ENCODE measurements around the gene RAX. TPM values are rescaled to one million over a fixed set of nuclear protein-coding genes. Genes with fewer than 3 reads are reported as not detected.

The RAX gene
- total RNA-seq (2021; fragmentation: NEBNext Ultra II Directional; extraction: Animal tissue kit (Norgen Biotek cat#: 25700)), result not detected
- long read RNA-seq, result 0 reads

DNA sequence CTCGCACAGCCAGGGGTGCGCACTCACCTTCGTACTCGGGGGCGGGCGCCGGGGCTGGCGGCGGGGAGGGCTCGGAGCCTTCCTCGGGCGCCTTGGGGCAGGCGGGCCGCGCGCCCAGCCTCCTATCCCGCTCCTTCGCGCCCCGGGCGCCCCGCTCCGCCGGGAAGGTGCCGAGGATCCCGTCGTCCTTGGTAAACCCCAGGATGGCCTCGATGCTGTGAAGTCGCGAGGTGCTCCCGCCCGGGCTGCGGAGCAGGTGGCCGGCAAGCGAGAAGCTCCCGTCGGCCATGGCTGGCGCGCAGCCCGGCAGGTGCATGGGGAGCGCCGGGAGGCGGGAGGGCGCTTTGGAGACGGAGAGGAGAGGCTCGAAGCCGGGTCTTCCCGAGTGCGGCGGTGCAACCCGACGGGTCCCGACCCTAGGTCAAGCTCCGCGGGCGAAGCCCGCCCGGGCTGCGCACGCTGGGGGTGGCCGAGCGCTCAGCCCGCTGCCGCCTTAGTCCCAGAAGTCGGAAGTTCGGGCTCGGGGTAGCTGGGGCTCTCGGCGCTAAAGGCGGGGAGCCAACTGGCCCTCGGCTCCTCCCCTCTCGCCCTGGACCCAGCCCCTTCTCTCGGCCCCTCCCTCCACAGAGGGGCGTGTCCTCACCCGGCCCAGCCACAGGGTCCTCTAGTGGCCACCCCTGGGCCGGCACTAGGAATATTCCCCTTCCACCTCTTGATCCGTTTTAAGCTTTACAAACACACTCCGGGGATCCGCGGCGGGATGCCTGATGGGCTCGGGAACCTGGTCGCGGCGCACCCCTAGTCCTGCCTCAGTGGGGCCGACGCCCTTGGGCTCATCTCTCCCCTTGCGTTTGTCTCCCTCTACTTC is at the start of gene RAX:
Gene RAX (minus strand): TSS at position 564 of the 868 bp plus-strand sequence. CDS start 248 bp downstream, at position 316.
- Mint-ChIP-seq H3K9me3 (no peaks in the 10 kb centered on the region; the same call in 1 of the 2 replicates), H3K4me1 (ENCODE audit: low read depth) (peaks cover 7% of the 10 kb centered on the region; the same call in 1 of the 2 replicates), H3K4me3 (no peak within 1 kb of the TSS), H3K27ac (no peak within 1 kb of the TSS), H3K36me3 (ENCODE audit: low read depth) (no peaks in the 10 kb centered on the region), H3K27me3 (ENCODE audit: insufficient read depth) (peaks cover 66% of the 10 kb centered on the region)
- DNase-seq, result no peak
- TF ChIP-seq, protein P1, sequence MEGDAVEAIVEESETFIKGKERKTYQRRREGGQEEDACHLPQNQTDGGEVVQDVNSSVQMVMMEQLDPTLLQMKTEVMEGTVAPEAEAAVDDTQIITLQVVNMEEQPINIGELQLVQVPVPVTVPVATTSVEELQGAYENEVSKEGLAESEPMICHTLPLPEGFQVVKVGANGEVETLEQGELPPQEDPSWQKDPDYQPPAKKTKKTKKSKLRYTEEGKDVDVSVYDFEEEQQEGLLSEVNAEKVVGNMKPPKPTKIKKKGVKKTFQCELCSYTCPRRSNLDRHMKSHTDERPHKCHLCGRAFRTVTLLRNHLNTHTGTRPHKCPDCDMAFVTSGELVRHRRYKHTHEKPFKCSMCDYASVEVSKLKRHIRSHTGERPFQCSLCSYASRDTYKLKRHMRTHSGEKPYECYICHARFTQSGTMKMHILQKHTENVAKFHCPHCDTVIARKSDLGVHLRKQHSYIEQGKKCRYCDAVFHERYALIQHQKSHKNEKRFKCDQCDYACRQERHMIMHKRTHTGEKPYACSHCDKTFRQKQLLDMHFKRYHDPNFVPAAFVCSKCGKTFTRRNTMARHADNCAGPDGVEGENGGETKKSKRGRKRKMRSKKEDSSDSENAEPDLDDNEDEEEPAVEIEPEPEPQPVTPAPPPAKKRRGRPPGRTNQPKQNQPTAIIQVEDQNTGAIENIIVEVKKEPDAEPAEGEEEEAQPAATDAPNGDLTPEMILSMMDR (IDR thresholded peaks at IDR 0.05), result peak; percentile 38

DNA sequence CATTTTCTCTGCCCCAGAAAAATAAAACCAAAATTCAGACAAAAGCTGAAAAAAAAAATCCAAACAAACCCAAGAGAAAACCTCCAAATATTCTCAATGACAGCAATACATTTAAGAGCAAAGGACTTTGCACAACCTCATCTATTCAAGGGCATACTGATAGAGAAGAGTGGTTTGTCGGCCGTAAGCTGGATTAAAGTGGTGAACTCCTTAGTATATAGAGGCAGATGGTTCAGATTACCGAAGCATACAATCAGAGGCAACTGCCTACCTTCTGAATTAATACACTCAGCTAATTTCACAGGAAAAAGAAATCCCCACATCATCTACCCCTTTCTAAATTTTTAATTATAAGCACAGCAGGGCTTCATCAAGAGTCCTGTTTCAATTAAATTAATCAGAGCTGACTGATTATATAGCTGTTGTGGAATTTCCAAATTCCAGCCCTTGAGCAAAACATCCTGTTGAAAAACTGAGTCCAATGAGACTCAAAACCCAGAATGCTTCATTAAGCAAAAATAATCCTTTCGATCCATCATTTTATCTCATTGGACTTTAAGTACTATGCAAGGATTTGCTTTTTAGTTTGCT is 45.3 kb upstream of the RAX start, which contains the start of gene CPLX4:
Gene CPLX4 (minus strand): TSS at position 190 of the 591 bp plus-strand sequence. CDS start 187 bp downstream, at position 3.
- no peaks in the 10 kb centered on the region for H3K9me3 Mint-ChIP-seq
- H3K36me3 Mint-ChIP-seq (ENCODE audit: low read depth), result no peaks in the 10 kb centered on the region
- H3K27ac Mint-ChIP-seq, result no peak within 1 kb of the TSS
- peaks cover 8% of the 10 kb centered on the region for H3K27me3 Mint-ChIP-seq (ENCODE audit: insufficient read depth)
- peaks cover 1% of the 10 kb centered on the region for H3K4me1 Mint-ChIP-seq (ENCODE audit: low read depth)
- H3K4me3 Mint-ChIP-seq, result no peak within 1 kb of the TSS
- no peak for DNase-seq
- TF ChIP-seq, protein P1 (IDR thresholded peaks at IDR 0.05), result no peak

DNA sequence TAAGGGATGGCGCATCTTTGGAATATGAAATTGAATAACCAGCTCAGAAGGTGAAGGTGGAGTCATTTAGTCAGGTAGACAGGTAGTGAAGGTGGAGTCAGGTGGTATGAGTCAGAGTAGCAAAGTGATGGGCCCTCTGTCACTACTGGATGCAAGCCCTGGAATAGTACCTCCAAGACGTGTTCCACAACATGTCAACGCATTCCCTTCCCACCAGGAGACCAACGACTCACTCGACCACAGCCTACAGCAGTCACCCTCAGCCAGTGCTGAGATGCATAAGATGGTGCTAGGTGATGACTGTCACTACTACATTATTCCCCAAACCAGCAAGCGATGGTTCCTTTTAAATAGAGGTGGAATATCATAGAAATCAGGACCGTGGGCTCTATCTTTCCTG is 38.4 kb upstream of the RAX start:
- Mint-ChIP-seq H3K4me3 (no peak overlapping the region), H3K36me3 (ENCODE audit: low read depth) (no peaks in the 10 kb centered on the region), H3K27me3 (ENCODE audit: insufficient read depth) (peaks cover 14% of the 10 kb centered on the region), H3K4me1 (ENCODE audit: low read depth) (0 out of 2 replicates have a peak, but pooled peaks cover 5% of the 10 kb centered on the region), H3K27ac (no peak overlapping the region), H3K9me3 (no peaks in the 10 kb centered on the region)
- DNase-seq, result peak; percentile 25
- TF ChIP-seq, protein P1 (IDR thresholded peaks at IDR 0.05), result no peak

DNA sequence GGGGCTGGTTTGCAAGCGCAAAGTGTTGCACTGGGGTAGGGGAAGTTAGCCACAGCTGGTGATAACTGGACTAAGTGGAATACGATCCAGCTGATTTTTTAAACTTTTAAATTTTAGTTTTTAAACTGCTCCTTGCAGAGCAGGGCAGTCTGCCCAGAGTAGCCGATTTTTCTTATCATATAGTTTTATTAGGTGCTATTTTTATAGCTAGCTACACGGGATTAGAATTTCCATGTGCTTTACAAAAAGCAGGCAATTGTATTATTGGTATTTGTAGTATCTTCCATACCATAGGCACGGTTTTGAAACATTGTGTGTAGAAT is 35.6 kb upstream of the RAX start:
- 0 out of 2 replicates have a peak, but pooled peaks cover 5% of the 10 kb centered on the region for H3K4me1 Mint-ChIP-seq (ENCODE audit: low read depth)
- no peaks in the 10 kb centered on the region for H3K9me3 Mint-ChIP-seq
- H3K36me3 Mint-ChIP-seq (ENCODE audit: low read depth), result no peaks in the 10 kb centered on the region
- H3K4me3 Mint-ChIP-seq, result peak overlapping the region; percentile 72
- H3K27me3 Mint-ChIP-seq (ENCODE audit: insufficient read depth), result peaks cover 25% of the 10 kb centered on the region
- TF ChIP-seq, protein P1 (IDR thresholded peaks at IDR 0.05), result no peak
- DNase-seq, result no peak
- no peak overlapping the region for H3K27ac Mint-ChIP-seq

DNA sequence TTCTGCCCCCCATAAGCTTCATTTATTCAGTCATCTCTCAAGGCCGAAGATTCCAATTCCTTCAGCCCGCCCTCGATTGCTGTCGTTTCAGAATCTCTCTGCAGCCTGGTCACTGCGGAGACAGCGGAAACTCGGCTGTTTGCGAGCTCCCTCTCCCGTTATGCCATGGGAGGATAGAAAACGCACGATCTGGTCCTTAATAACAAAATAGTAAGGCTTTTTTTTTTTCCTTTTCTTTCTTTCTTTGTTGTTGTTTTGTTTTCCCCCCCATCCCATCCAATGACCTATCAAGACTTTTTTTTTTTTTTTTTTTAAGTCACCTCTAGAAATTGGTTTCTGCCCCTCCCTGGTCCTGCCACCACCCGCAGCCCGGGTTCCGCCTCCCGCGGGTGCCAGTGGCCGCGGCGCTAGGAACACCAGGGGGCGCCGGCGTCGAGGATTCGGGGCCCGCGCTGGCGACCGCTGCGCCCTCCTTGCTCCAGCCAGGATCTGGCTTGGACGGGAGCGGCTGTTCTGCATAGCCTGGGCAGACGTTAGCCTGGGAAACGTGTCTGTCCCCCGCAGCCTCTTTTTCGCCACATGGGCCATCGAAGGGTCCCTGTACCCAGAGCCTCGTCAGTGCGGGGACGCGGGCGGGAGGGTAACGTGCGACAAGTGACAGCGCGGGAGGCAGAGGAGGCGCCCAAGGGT is 35.1 kb upstream of the RAX start:
- Mint-ChIP-seq H3K27me3 (ENCODE audit: insufficient read depth) (peaks cover 27% of the 10 kb centered on the region), H3K9me3 (no peaks in the 10 kb centered on the region), H3K36me3 (ENCODE audit: low read depth) (no peaks in the 10 kb centered on the region), H3K4me1 (ENCODE audit: low read depth) (0 out of 2 replicates have a peak, but pooled peaks cover 5% of the 10 kb centered on the region), H3K4me3 (peak overlapping the region; percentile 72), H3K27ac (no peak overlapping the region)
- TF ChIP-seq, protein P1 (IDR thresholded peaks at IDR 0.05), result peak; percentile 90
- DNase-seq, result peak; percentile 46
